Osteoblast (primary cell): ENCODE data around the gene TNC. TPM values are rescaled to one million over a fixed set of nuclear protein-coding genes. Genes with fewer than 3 reads are reported as not detected.
A peak's percentile ranks its signal among the peaks of the same experiment; 100 is the strongest.

ENCODE experiments used
- DNase-seq: peaks from one replicate; pipeline ENCODE4 v3.0.0; 2011; ENCODE audit warnings: low spot score, mixed read lengths; ENCODE audit not compliant: insufficient read length; ENCODE audit errors: missing footprints
- H2AFZ ChIP-seq: 2 replicates; pipeline ENCODE4 v1.6.0; 2011; ENCODE audit warnings: mild to moderate bottlenecking, low read length
- H3K27ac ChIP-seq: 2 replicates; pipeline ENCODE4 v1.5.1; 2011; ENCODE audit warnings: mild to moderate bottlenecking, low read depth, low read length, moderate library complexity
- H3K27me3 ChIP-seq: 2 replicates; pipeline ENCODE4 v1.6.0; 2012; ENCODE audit warnings: mild to moderate bottlenecking, control low read depth, inconsistent platforms, low read length, moderate library complexity; ENCODE audit not compliant: insufficient read depth
- H3K36me3 ChIP-seq: 2 replicates; pipeline ENCODE4 v1.5.1; 2011; ENCODE audit warnings: mild to moderate bottlenecking, low read length, control low read depth, moderate library complexity; ENCODE audit not compliant: insufficient read depth
- H3K4me1 ChIP-seq: 2 replicates; pipeline ENCODE4 v1.5.1; 2011; ENCODE audit warnings: mild to moderate bottlenecking, low read length, control low read depth, moderate library complexity; ENCODE audit not compliant: insufficient read depth
- H3K4me2 ChIP-seq: 2 replicates; pipeline ENCODE4 v1.6.0; 2011; ENCODE audit warnings: mild to moderate bottlenecking, low read length; ENCODE audit not compliant: insufficient read depth
- H3K4me3 ChIP-seq: fragments of 200-600 bp; sonication (generic); 3 replicates; pipeline ENCODE4 v1.5.1; 2012; ENCODE audit warnings: mild to moderate bottlenecking, low read length, inconsistent platforms; ENCODE audit not compliant: insufficient read depth
- H3K79me2 ChIP-seq: 2 replicates; pipeline ENCODE4 v1.6.0; 2012; ENCODE audit warnings: mild to moderate bottlenecking, low read length, control low read depth, inconsistent platforms; ENCODE audit not compliant: insufficient read depth
- H3K9me3 ChIP-seq: 2 replicates; pipeline ENCODE4 v1.5.1; 2011; ENCODE audit warnings: low read depth, low read length, control low read depth
- H4K20me1 ChIP-seq: 2 replicates; pipeline ENCODE4 v1.6.0; 2012; ENCODE audit warnings: mild to moderate bottlenecking, low read length, control low read depth; ENCODE audit not compliant: insufficient read depth
- total RNA-seq: library from RNA; depleted of rRNA; stranded (reverse); fragments of >200 nt; gene quantifications from 2 replicates; pipeline ENCODE4 v1.2.3, GENCODE V29; 2012
- TF ChIP-seq, protein P1 (sequence below): IDR thresholded peaks from 2 replicates; pipeline ENCODE4 v1.5.1; 2011; ENCODE audit warnings: mild to moderate bottlenecking, low read depth, low read length, moderate library complexity; ENCODE audit errors: extremely low read depth

Gene TNC
- total RNA-seq, 1 donor, result 611 TPM

- Histone ChIP-seq H3K79me2 (no peaks in the 10 kb centered on the region), H3K4me1 (peaks cover 30% of the 10 kb centered on the region), H3K9me3 (no peaks in the 10 kb centered on the region), H2AFZ (peak overlapping the region; percentile 68), H3K36me3 (peaks cover 78% of the 10 kb centered on the region), H3K4me3 (no peak overlapping the region), H3K27me3 (no peaks in the 10 kb centered on the region), H3K4me2 (peak overlapping the region; percentile 16), H4K20me1 (no peaks in the 10 kb centered on the region), H3K27ac (peak overlapping the region; percentile 38)
- DNase-seq, result peak; percentile 91
- TF ChIP-seq, protein P1, sequence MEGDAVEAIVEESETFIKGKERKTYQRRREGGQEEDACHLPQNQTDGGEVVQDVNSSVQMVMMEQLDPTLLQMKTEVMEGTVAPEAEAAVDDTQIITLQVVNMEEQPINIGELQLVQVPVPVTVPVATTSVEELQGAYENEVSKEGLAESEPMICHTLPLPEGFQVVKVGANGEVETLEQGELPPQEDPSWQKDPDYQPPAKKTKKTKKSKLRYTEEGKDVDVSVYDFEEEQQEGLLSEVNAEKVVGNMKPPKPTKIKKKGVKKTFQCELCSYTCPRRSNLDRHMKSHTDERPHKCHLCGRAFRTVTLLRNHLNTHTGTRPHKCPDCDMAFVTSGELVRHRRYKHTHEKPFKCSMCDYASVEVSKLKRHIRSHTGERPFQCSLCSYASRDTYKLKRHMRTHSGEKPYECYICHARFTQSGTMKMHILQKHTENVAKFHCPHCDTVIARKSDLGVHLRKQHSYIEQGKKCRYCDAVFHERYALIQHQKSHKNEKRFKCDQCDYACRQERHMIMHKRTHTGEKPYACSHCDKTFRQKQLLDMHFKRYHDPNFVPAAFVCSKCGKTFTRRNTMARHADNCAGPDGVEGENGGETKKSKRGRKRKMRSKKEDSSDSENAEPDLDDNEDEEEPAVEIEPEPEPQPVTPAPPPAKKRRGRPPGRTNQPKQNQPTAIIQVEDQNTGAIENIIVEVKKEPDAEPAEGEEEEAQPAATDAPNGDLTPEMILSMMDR, result no peak
Measured at GRCh38 chr9:115063058-115063845, 54.7 kb downstream of the TNC start.

DNA sequence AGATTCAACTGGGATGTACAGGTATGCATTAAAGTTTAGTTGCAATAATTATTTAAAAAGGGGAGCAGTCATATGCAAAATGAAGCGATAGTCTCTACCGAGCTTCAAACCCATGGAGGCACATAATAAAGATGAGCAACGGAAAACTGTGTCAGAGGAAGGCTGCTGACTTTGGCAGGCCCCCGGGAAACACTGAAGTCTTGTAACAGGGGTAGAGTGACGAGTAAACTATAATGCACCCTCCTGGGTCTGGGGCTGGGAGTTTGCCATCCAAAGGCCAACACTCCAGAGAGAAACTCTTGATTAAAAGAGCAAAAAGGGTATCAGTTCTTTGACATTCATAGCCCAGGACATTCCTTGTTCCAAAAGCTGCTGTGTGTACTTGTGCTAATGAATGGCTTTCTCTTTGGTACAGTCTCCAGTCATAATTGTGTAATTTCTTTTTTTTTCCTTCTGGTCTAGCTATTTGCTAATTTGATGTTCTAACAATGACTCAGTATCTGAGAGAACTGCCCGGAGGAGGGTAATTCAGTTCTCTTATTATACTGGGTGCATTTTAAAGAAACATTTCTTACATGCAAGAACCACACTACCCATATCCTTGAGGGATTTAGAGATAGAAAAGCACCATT, 59.2 kb downstream of the TNC start:
- Histone ChIP-seq H3K36me3 (peaks cover 73% of the 10 kb centered on the region), H3K4me2 (peak overlapping the region; percentile 69), H3K79me2 (no peaks in the 10 kb centered on the region), H3K27me3 (no peaks in the 10 kb centered on the region), H3K4me1 (peaks cover 43% of the 10 kb centered on the region), H4K20me1 (no peaks in the 10 kb centered on the region), H3K27ac (peak overlapping the region; percentile 70), H3K4me3 (no peak overlapping the region), H2AFZ (peak overlapping the region; percentile 61), H3K9me3 (no peaks in the 10 kb centered on the region)
- TF ChIP-seq, protein P1, result no peak
- DNase-seq, result peak; percentile 85

DNA sequence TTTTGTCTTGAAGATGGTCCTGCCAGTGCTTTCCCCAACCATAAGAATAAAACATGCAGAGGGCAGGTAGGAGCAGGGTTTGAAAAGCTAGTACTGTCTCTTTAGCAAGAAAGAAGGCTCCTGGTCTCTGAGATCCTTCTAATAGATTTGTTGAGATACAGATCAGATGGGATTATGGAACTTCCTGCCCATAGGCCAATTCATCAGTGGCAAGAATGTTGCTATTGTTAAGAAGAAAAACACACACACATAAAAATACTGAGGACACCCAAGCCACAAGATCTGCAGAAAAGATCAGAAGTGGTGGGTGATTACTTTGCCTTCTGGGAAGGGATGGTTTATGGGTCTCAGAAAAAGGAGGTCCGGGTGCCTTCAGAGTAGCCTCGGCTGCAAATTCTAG, 59.8 kb downstream of the TNC start:
- no peak for DNase-seq
- Histone ChIP-seq H3K4me2 (peak overlapping the region; percentile 69), H3K36me3 (peaks cover 72% of the 10 kb centered on the region), H4K20me1 (no peaks in the 10 kb centered on the region), H3K9me3 (no peaks in the 10 kb centered on the region), H3K4me1 (peaks cover 37% of the 10 kb centered on the region), H3K27me3 (no peaks in the 10 kb centered on the region), H3K27ac (peak overlapping the region; percentile 70), H3K79me2 (no peaks in the 10 kb centered on the region), H3K4me3 (no peak overlapping the region), H2AFZ (no peak overlapping the region)
- TF ChIP-seq, protein P1, result no peak

DNA sequence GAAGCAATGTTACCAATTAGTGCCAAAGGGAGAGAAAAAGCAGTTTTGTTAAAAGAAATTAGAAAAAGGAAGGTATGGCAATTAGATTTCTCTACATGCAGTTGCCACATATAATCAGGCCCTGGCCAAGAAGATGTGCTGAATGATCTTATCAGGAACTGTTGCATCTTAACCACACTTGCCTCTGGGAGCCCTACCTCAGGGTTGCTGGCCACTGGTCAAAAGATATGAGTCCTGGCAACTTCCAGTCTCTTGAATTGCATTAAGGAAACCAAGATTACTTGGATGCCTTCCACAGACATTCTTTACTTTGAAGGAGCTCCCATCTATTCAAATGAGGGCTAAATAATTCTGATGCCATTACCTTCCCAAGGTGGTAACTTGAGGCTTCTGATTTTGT, 60.4 kb downstream of the TNC start:
- H4K20me1 ChIP-seq, result no peaks in the 10 kb centered on the region
- no peak for DNase-seq
- H3K79me2 ChIP-seq, result no peaks in the 10 kb centered on the region
- H2AFZ ChIP-seq, result no peak overlapping the region
- TF ChIP-seq, protein P1, result no peak
- no peaks in the 10 kb centered on the region for H3K9me3 ChIP-seq
- H3K36me3 ChIP-seq, result peaks cover 70% of the 10 kb centered on the region
- H3K27ac ChIP-seq, result peak overlapping the region; percentile 70
- no peak overlapping the region for H3K4me3 ChIP-seq
- peaks cover 34% of the 10 kb centered on the region for H3K4me1 ChIP-seq
- H3K27me3 ChIP-seq, result no peaks in the 10 kb centered on the region
- no peak overlapping the region for H3K4me2 ChIP-seq
